Measurements from ENCODE around the gene RCAN3.
"Not testable (repeated sequence)": the region's sequence is repeated elsewhere in the genome, so short reads cannot be mapped to it uniquely, and the experiment has no call there.

The RCAN3 gene

GRCh38 chr1:24515671-24516209 lies 13.1 kb downstream of the RCAN3 start:
- DNase-seq = peak; percentile 11

GRCh38 chr1:24516506-24516905 lies 13.9 kb downstream of the RCAN3 start:
- no peak for DNase-seq

- no peak for DNase-seq
These were observed 15.3 kb downstream of the RCAN3 start for GRCh38 chr1:24517898-24518297.

DNA sequence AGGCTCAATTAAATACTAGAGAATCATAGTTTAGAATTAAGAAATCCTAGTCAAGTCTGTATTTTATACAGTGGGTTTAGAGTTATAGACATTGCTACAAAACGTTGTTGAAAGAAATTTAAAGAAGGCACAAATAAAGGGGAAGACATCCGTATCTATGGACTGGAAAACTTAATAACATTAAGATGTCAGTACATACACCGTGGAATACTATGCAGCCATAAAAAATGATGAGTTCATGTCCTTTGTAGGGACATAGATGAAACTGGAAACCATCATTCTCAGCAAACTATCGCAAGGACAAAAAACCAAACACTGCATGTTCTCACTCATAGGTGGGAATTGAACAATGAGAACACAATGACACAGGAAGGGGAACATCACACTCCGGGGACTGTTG lies 17.6 kb downstream of the RCAN3 start:
- not testable (repeated sequence) for DNase-seq

DNA sequence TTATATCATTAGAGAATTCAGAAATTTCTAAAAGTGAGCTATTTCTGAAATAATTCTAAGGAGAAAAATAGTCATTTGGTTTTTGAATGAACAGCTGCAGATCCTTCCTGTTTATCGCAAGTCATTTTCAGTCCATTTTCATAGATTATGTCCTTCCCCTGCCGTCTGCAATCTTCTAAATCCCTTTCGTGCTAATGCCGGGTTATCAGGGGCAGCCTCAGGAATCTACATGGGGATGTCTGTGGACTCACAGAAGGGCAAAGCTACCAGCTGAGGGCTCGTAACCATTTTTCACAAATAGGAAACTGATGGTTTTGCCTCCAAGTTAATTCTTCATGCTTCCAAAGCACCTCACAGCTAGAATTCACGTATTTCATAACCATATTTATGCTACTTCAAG lies 23.0 kb downstream of the RCAN3 start:
- DNase-seq = no peak

- DNase-seq = no peak
These were observed 23.4 kb downstream of the RCAN3 start for GRCh38 chr1:24526045-24526444.

DNA sequence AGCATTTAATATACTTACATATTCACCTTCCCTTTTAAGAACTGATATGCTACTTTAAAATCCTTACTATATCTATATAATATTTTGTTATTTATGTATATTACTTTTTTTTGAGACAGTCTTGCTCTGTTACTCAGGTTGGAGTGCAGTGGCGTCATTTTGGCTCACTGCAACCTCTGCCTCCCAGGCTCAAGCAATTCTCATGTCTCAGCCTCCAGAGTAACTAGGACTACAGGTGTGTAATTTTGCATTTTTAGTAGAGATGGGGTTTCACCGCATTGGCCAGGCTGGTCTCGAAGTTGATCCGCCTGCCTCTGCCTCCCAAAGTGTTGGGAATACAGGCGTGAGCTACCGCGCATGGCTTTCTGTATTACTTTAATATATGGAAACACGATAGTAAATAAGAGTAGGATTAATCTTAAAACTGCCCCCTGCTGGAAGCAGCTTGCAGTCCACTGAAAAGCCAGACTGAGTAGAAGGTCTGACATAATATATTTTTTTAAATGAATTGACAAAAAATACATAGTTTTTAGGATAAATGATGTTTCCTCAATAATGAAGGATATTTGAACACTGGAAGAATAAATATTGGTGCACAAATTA lies 24.4 kb downstream of the RCAN3 start:
- peak; percentile 17 for DNase-seq

GRCh38 chr1:24528744-24529143 lies 26.1 kb downstream of the RCAN3 start:
- no peak for DNase-seq

DNA sequence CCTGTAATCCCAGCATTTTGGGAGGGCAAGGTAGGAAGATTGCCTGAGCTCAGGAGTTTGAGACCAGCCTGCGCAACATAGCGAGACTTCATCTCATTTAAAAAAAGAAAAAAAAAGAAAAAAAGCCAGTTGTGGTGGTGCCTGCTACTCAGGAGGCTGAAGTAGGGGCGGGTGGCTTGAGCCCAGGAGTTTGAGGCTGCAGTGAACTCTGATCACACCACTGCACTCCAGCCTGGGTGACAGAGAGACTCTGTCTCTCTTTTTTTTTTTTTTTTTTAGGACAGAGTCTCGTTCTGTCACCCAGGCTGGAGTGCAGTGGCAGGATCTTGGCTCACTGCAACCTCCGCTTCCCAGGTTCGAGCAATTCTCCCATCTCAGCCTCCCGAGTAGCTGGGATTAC lies 26.7 kb downstream of the RCAN3 start:
- DNase-seq = not testable (repeated sequence)

DNA sequence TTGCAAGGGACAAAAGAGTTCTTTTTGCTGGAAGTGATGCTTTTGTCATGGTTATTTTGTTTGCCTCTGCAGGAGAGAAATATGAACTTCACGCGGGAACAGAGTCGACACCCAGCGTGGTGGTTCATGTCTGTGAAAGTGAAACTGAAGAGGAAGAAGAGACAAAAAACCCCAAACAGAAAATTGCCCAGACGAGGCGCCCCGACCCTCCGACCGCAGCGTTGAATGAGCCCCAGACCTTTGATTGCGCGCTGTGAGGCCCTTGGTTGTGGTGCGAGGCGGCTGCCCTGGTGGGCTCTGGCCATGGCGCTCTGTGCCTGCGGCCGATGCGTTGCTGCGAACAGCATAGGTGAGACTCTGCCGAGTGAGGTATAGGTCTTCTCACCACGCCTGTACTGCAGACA lies 32.4 kb downstream of the RCAN3 start:
- DNase-seq = no peak

GRCh38 chr1:24535778-24536177 lies 33.1 kb downstream of the RCAN3 start:
- no peak for DNase-seq

GRCh38 chr1:24536391-24536840 lies 33.8 kb downstream of the RCAN3 start:
- no peak for DNase-seq

- no peak for DNase-seq
These were observed 37.6 kb downstream of the RCAN3 start for GRCh38 chr1:24540051-24540905.

DNA sequence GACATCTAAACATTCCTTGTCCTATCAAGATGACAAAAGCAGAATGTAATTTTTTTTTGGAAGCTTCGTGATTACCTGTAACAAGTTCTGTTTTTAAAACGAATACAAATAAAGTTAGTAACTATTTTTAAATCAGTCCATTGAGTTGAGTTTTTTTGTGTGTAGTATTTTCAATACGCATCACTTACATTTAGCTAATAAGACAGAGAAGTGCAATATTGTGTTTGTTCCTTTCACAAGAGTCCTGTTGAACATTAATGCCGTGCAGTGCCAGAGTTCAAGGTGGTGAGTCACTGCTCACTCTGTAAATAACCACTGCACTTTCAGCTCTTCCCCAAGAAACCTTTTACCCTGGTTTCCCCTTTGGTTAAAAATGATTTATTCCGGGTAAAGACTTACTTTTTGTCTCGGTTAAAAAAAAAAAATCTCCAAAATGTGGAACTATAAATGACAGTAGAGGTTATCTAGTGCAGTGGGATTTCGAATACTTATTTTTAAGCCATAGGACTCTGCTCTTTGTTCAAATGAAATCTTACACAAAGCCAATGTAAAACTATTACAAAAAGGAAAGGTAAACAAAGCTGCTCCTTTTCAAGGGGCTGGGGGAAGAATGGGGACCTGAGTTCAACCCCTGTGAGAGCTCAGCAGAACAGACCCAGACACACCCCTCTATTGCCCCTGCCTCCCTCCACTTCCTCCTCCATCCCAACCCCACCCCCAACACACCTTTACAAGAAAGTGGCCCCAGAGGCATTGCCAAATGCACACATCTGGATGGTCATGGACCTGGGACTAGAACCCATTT lies 38.5 kb downstream of the RCAN3 start:
- peak; percentile 73 for DNase-seq

DNA sequence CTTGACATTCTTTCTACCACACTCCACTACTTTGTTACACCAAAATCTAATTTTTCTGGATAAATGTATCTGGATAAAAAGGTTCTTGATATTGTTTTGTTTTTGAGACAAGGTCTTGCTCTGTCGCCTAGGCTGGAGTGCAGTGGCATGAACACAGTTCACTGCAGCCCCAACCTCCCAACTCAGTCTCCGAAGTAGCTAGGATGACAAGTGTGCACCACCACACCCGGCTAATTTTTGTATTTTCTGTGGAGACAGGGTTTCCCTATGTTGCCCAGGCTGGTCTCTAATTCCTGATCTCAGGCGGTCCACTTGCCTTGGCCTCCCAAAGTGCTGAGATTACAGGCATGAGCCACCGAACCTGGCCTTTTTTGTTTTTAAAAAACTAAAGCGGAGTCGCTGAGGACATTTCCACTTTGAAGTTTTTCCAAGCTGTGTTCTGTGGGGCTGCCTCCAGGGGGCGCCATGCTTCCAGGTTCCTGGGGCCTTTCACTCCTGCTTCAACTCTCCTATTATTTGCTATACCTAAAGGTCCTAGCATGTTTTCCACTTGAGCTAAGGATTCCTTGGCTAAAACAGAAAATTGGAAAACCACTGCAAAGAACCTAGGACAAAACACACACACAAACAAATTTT lies 39.2 kb downstream of the RCAN3 start:
- DNase-seq = peak; percentile 21

GRCh38 chr1:24544239-24544638 lies 41.6 kb downstream of the RCAN3 start:
- DNase-seq = peak; percentile 13

DNA sequence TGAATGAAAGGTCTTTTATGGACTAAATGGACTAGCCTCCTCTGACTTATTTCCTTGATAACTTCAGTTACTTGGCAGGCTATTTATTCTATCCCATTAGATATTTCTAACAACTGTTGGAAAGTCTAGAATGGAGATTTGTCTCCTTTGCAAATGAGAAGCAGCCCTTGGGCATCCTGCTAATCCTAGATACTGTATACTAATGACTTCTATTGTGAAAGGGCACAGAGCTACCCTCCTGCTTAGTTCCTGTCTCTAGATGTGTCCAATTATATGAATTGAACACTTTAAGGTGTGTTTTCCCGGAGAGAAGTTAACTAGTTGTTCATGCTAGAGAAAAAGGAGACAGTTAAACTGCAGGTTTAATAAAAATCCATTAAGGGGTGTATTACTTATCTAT lies 43.0 kb downstream of the RCAN3 start:
- no peak for DNase-seq

GRCh38 chr1:24547195-24547594 lies 44.6 kb downstream of the RCAN3 start:
- no peak for DNase-seq

DNA sequence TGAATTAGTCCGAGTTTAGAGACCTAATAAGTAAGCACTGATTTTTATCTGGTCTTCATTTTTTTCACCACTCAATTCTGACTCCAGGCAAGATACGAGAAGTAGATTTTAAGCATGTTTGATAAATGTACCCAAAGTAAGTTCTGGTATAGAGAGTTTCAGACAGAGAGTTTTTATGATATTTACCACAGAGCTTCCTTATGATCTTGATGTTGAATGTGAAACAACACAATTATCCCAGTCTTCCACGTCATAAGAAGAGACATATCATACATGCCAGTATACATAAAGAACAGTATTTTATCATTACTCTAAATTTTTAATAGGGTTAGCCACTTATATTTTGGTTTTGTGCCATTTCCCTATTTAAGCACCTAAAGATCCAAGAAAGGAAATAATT lies 45.4 kb downstream of the RCAN3 start:
- no peak for DNase-seq

GRCh38 chr1:24549210-24549609 lies 46.6 kb downstream of the RCAN3 start:
- not testable (repeated sequence) for DNase-seq

DNA sequence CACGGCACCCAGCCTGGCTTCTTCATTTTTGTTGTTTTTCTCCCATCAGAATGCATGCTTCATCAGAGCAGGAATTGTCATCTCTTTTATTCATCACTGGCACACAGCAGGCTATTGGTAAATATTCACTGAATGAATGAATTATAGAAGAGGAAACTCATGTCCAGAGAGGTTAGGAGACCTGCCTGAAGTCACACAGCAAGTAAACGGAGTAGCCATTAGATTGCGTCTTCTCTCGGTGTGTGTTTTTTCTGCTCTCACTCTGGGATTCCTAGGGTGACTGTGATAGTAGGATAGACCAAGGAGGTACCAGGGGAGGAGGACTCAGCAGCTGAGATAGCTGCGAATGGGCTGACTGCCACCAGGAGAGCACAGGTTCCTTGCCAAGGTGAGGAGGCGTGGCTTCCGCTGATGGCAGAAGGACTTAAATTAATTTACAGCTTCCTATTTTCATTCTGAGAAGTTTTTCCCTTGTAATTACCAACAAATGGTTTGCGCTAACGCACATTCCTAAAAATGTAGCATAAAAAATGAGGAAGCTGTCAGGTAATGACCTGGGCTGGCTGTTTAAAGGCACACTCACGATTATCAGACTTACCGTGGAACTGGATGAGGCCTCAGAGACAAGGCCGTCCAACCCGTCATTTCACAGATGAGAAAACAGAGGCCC lies 48.8 kb downstream of the RCAN3 start:
- no peak for DNase-seq

DNA sequence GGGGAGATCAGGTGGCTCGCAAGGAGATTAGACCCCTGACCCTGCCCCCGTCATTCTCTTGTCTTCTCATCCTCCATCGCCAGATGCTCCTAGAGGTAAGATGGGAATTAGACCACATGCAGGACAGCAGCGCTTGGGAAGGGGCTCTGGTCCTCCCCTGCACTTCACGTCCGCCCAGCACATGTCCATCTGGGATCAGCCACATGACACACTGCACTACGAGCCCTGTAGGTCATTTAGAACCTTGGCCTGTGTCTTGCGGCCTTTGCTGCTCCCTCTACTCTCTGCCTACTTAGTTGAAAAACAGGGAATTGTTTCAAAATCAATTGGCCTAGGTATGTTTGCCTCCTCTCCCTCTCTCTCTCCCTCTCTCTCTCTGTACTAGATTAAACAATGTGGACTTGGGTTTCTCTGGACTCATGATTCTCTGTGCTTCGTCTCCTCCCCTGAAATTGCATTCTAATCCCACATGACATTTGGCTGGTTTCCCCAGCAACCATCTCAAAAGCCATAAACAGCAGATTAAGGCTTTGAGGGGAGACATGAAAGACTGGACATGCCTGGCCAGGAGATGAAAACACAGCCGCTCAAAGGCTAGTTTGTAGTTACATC lies 49.4 kb downstream of the RCAN3 start:
- peak; percentile 5 for DNase-seq
